Gastroesophageal sphincter (tissue), 4 donors: ENCODE measurements around the gene KLHL8. TPM values are rescaled to one million over a fixed set of nuclear protein-coding genes. Genes with fewer than 3 reads are reported as not detected.

ENCODE experiments used
- ATAC-seq: fragments of 150-250 bp; one replicate; pipeline ENCODE4 v1.9.1; 2016; ENCODE audit warnings: mild to moderate bottlenecking, moderate library complexity
- H3K27ac ChIP-seq, 4 donors: fragments of 200-600 bp; sonication (generic) in 3 of 4; 1 replicate in 3 of 4; 2 replicates in 1 of 4; pipeline ENCODE4 v1.5.1; 2016 to 2019
- H3K27me3 ChIP-seq: fragments of 200-600 bp; sonication (generic); one replicate; pipeline ENCODE4 v1.5.1; 2019
- H3K36me3 ChIP-seq, 2 donors: fragments of 200-600 bp; sonication (generic); one replicate each; pipeline ENCODE4 v1.5.1; 2019; ENCODE audit warnings: control low read depth in 1 of 2
- H3K4me1 ChIP-seq, 3 donors: fragments of 200-600 bp; sonication (generic); 1 replicate in 2 of 3; 2 replicates in 1 of 3; pipeline ENCODE4 v1.5.1; 2016 to 2019; ENCODE audit warnings: control low read depth in 2 of 3
- H3K4me3 ChIP-seq, 2 donors: fragments of 200-600 bp; sonication (generic); one replicate each; pipeline ENCODE4 v1.5.1; 2019; ENCODE audit warnings: mild to moderate bottlenecking in 1 of 2, moderate library complexity in 1 of 2
- H3K9me3 ChIP-seq, 3 donors: fragments of 200-600 bp; sonication (generic); one replicate each; pipeline ENCODE4 v1.5.1; 2017 to 2019; ENCODE audit warnings: control low read depth in 2 of 3
- CTCF ChIP-seq, 4 experiments: fragments of 200-600 bp in 2 of 4; fragments of 450-650 bp in 2 of 4; sonication (generic) in 1 of 4; IDR thresholded peaks; one replicate each; pipeline ENCODE4 v1.5.1; 2017 to 2019; ENCODE audit warnings: antibody characterized with exemption in 4 of 4, mild to moderate bottlenecking in 2 of 4, moderate library complexity in 2 of 4
- EP300 ChIP-seq: sonication (generic); formaldehyde crosslinking; IDR thresholded peaks from one replicate; pipeline ENCODE4 v1.6.1; 2017; ENCODE audit warnings: antibody characterized with exemption, mild to moderate bottlenecking
- POLR2A ChIP-seq, 2 donors: fragments of 450-650 bp; IDR thresholded peaks; one replicate each; pipeline ENCODE4 v1.6.1; 2017; ENCODE audit warnings: antibody characterized with exemption in 2 of 2, mild to moderate bottlenecking in 2 of 2, moderate library complexity in 1 of 2
- POLR2AphosphoS5 ChIP-seq: sonication (generic); formaldehyde crosslinking; IDR thresholded peaks from one replicate; pipeline ENCODE4 v1.6.1; 2017; ENCODE audit warnings: antibody characterized with exemption
- WGBS, 2 donors: methylation state at CpG; one replicate each; pipeline ENCODE4 v1.1.5; 2018; ENCODE audit warnings: low coverage in 1 of 2; 5-methylcytosine and 5-hydroxymethylcytosine counted together
- total RNA-seq, 4 donors: library from RNA; depleted of rRNA; stranded (reverse); fragments of >200 nt; gene quantifications; one replicate each; pipeline ENCODE4 v1.1.0, GENCODE V29; 2016

The KLHL8 gene
- total RNA-seq, 4 donors from 2014 or later = 9.1 to 17.6 (median 13.0) TPM

- no peaks in the 10 kb centered on the region for H3K4me1 ChIP-seq
- no peaks in the 10 kb centered on the region for H3K36me3 ChIP-seq
- no peak overlapping the region for H3K27ac ChIP-seq
- no peaks in the 10 kb centered on the region for H3K9me3 ChIP-seq
- ATAC-seq = no peak
- TF ChIP-seq POLR2A (IDR thresholded peaks at IDR 0.05) = no peak
- no peak for TF ChIP-seq POLR2AphosphoS5
- TF ChIP-seq CTCF (IDR thresholded peaks at IDR 0.05) = no peak
- no peak for TF ChIP-seq EP300
- no peaks in the 10 kb centered on the region for H3K27me3 ChIP-seq
- H3K4me3 ChIP-seq = no peak overlapping the region
- WGBS, 2 donors = 58 to 67% methylated on average over 3 to 6 of the region's 6 CpGs
Observed at GRCh38 chr4:87251106-87251505, 30.7 kb upstream of the KLHL8 start.

DNA sequence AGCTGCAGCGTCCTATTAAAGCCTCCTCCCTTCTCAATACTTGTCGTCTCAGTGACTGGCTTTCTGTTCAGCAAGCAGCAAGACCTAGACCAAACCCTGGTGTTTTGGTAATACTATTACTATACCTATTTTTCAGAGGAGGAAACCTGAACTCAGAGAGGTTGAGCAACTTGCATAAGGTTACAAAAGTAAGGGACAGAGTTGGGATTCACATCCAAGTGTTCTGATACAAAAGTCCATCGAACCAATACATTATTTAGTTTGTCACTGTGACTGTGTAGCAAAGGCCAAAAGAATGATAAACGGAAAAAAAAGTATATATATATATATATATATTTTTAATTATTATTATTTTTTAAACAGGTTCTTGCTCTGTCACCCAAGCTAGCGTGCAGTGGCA, 29.9 kb upstream of the KLHL8 start:
- Histone ChIP-seq H3K27ac (no peak overlapping the region), H3K4me3 (no peak overlapping the region), H3K27me3 (no peaks in the 10 kb centered on the region), H3K9me3 (no peaks in the 10 kb centered on the region), H3K36me3 (no peaks in the 10 kb centered on the region), H3K4me1 (no peaks in the 10 kb centered on the region)
- ATAC-seq = no peak
- 75 to 90% methylated on average over 5 of the region's 5 CpGs for WGBS, 2 donors
- TF ChIP-seq EP300 (no peak), CTCF (IDR thresholded peaks at IDR 0.05) (no peak), POLR2AphosphoS5 (no peak), POLR2A (IDR thresholded peaks at IDR 0.05) (no peak)

GRCh38 chr4:87249332-87250019, 29.1 kb upstream of the KLHL8 start:
- 22 to 29% methylated on average over 2 of the region's 2 CpGs for WGBS, 2 donors
- ATAC-seq = no peak
- TF ChIP-seq CTCF (IDR thresholded peaks at IDR 0.05) (no peak), POLR2A (IDR thresholded peaks at IDR 0.05) (no peak), EP300 (no peak), POLR2AphosphoS5 (no peak)
- H3K9me3 ChIP-seq = no peaks in the 10 kb centered on the region
- no peak overlapping the region for H3K27ac ChIP-seq
- H3K36me3 ChIP-seq = no peaks in the 10 kb centered on the region
- H3K4me3 ChIP-seq = no peak overlapping the region
- H3K27me3 ChIP-seq = no peaks in the 10 kb centered on the region
- no peaks in the 10 kb centered on the region for H3K4me1 ChIP-seq

DNA sequence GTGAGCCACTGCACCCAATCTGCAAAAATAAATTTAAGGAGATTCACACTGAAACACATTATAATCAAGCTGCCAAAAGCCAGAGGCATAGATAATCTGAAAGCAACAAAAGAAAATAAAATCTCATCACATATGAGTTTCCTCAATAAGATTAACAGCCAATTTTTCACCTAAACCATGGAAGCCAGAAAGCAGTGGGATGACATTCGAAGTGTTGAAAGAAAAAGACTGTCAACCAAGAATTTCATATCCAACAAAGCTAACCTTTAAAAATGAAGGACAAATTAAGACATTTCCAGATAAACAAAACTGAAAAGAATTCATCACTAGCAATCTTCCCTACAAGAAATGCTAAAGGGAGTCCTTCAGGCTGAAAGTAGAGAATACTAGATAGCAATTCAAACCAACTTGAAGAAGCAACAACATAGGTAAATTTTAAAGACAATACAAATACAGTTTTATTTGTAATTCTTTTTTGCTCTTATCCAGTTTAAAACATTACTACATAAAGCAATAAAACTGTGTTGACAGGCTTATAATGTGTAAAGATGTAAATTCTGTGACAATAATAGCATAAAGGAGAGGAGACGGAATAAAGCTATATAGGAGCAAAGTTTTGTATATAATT, 23.1 kb upstream of the KLHL8 start:
- no peaks in the 10 kb centered on the region for H3K27me3 ChIP-seq
- no peak for ATAC-seq
- no peak for TF ChIP-seq CTCF (IDR thresholded peaks at IDR 0.05)
- no peak for TF ChIP-seq POLR2A (IDR thresholded peaks at IDR 0.05)
- no peak for TF ChIP-seq EP300
- TF ChIP-seq POLR2AphosphoS5 = no peak
- no peaks in the 10 kb centered on the region for H3K4me1 ChIP-seq
- no peak overlapping the region for H3K27ac ChIP-seq
- 83 to 97% methylated on average over 2 of the region's 2 CpGs for WGBS, 2 donors
- no peaks in the 10 kb centered on the region for H3K36me3 ChIP-seq
- no peak overlapping the region for H3K4me3 ChIP-seq
- H3K9me3 ChIP-seq = peaks cover 0 to 23% (median 0%) of the 10 kb centered on the region in 3 donors

DNA sequence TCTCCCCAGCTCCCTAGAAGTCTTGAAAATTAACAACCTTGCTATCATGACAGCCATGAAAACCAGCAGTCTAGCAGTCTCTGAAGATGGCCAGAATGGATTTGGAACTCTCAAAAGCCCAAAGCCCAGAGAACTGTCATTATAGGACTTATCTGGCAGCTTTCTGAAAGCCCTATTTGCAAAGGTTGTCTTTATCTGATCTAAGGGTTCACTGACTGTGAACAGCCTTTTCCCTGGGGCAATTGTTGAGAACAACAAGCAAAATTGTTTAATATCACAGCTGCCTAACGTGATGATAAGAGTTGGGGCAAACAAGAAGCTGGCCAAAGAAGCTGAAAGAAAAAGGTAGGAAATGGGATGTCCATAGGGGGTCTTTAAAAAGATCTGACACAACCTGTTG, 20.9 kb upstream of the KLHL8 start:
- TF ChIP-seq POLR2A (IDR thresholded peaks at IDR 0.05) = no peak
- TF ChIP-seq EP300 = no peak
- no peak for TF ChIP-seq POLR2AphosphoS5
- no peak for TF ChIP-seq CTCF (IDR thresholded peaks at IDR 0.05)
- Histone ChIP-seq H3K36me3 (no peaks in the 10 kb centered on the region), H3K9me3 (peaks cover 0 to 23% (median 0%) of the 10 kb centered on the region in 3 donors), H3K27ac (no peak overlapping the region), H3K4me1 (peaks cover 0 to under 1% (median 0%) of the 10 kb centered on the region in 3 donors), H3K4me3 (no peak overlapping the region), H3K27me3 (no peaks in the 10 kb centered on the region)
- ATAC-seq = no peak
- 55% methylated on average over 1 of the region's 1 CpG; no CpG with 5 or more reads in 1 of the 2 donors for WGBS, 2 donors
